ENCODE measurements around the gene PRELID3B.

The PRELID3B gene

DNA sequence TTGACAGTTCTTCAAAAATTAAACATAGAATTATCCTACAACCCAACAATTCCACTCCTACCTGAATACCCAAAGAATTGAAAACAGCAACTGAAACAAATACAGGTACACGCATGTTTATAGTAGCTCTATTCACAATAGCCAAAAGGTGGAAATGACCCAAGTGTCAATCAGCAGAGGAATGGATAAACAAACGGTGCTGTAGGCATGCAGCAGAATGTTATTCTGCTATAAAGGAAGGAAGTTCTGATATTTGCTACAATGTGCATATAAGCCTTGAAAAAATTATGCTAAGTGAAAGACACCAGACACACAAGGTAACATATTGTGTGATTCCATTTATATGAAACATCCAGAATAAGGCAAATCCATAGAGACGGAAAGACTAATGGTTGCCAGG is 38.5 kb upstream of the PRELID3B start:
- DNase-seq (ENCODE audit: low read depth) = no peak
- H3K4me3 ChIP-seq (ENCODE audit: low read depth, low read length) = no peak overlapping the region
- TF ChIP-seq, protein P1, sequence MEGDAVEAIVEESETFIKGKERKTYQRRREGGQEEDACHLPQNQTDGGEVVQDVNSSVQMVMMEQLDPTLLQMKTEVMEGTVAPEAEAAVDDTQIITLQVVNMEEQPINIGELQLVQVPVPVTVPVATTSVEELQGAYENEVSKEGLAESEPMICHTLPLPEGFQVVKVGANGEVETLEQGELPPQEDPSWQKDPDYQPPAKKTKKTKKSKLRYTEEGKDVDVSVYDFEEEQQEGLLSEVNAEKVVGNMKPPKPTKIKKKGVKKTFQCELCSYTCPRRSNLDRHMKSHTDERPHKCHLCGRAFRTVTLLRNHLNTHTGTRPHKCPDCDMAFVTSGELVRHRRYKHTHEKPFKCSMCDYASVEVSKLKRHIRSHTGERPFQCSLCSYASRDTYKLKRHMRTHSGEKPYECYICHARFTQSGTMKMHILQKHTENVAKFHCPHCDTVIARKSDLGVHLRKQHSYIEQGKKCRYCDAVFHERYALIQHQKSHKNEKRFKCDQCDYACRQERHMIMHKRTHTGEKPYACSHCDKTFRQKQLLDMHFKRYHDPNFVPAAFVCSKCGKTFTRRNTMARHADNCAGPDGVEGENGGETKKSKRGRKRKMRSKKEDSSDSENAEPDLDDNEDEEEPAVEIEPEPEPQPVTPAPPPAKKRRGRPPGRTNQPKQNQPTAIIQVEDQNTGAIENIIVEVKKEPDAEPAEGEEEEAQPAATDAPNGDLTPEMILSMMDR (IDR thresholded peaks at IDR 0.05; ENCODE audit: low read depth, low read length, missing control alignments) = no peak

- DNase-seq (ENCODE audit: low read depth) = no peak
- TF ChIP-seq, protein P1 (IDR thresholded peaks at IDR 0.05; ENCODE audit: low read depth, low read length, missing control alignments) = no peak
- H3K4me3 ChIP-seq (ENCODE audit: low read depth, low read length) = no peak overlapping the region
Measured at GRCh38 chr20:59078231-59078630, 35.6 kb upstream of the PRELID3B start.

GRCh38 chr20:59077705-59078104 is 35.1 kb upstream of the PRELID3B start:
- H3K4me3 ChIP-seq (ENCODE audit: low read depth, low read length) = no peak overlapping the region
- DNase-seq (ENCODE audit: low read depth) = no peak
- TF ChIP-seq, protein P1 (IDR thresholded peaks at IDR 0.05; ENCODE audit: low read depth, low read length, missing control alignments) = no peak

- TF ChIP-seq, protein P1 (IDR thresholded peaks at IDR 0.05; ENCODE audit: low read depth, low read length, missing control alignments) = no peak
- DNase-seq (ENCODE audit: low read depth) = no peak
- no peak overlapping the region for H3K4me3 ChIP-seq (ENCODE audit: low read depth, low read length)
Measured at GRCh38 chr20:59075934-59076508, 33.4 kb upstream of the PRELID3B start.

DNA sequence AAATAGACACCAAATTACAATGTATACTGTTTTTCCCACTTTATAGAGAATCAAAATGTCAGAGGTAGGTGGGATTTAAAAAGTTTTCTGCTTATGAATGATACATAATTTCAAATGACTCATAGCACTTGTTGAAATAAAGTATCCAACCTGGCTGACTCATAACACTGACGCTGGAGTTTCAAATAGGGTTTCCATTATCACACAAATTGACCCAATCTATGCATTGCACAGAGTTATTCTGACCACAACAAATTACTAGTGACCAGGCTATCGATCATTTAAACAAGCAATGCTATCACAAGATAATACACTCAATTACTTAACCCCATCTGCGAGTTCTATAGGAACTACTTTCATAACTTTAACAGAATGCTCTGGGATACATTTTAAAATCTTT is 31.9 kb upstream of the PRELID3B start:
- peak; percentile 15 for DNase-seq (ENCODE audit: low read depth)
- no peak overlapping the region for H3K4me3 ChIP-seq (ENCODE audit: low read depth, low read length)
- TF ChIP-seq, protein P1 (IDR thresholded peaks at IDR 0.05; ENCODE audit: low read depth, low read length, missing control alignments) = no peak

DNA sequence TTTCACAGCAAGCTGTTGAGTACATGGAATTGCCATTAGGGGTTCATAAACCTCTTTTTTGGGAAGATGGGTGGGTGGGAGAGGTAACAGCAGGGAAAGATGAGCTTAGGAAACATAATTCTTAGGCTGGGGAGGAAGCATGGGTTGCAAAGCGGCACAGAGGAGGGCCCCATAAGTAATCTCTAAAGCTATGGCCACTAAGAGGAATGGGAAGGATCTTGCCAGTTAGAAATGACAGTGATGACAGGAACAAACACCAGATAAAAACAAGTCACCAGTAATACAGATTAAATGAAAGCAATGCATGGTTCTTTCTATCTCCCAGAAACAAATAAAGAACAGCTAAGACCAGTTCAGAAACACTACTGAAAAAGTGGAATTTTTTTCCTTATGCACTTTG is 31.0 kb upstream of the PRELID3B start:
- TF ChIP-seq, protein P1 (IDR thresholded peaks at IDR 0.05; ENCODE audit: low read depth, low read length, missing control alignments) = no peak
- H3K4me3 ChIP-seq (ENCODE audit: low read depth, low read length) = no peak overlapping the region
- DNase-seq (ENCODE audit: low read depth) = no peak

DNA sequence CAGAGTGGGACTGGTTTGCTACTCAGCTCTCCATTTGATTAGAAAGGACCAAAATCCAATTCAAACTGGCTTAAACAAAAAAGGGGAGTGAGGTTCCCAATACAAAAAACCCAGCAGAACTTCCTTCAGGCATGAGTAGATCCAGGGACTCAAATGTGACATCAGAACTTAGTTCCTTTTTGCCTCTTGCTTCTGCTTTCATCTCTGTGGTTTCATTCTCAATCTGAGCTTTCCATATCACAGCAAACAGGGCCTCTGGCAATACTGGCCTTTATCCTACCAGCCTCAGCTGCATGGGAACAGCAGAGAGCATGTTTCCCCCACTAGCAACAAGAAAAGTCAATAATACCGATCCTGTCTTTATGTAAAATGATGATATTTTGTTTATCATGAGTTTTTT is 28.6 kb upstream of the PRELID3B start:
- no peak overlapping the region for H3K4me3 ChIP-seq (ENCODE audit: low read depth, low read length)
- TF ChIP-seq, protein P1 (IDR thresholded peaks at IDR 0.05; ENCODE audit: low read depth, low read length, missing control alignments) = no peak
- peak; percentile 19 for DNase-seq (ENCODE audit: low read depth)

All from GM12864 (cell line).